Fibroblast of skin of right quadriceps (primary cell): ENCODE results near the gene SMS.
"Not testable (repeated sequence)": the region's sequence is repeated elsewhere in the genome, so short reads cannot be mapped to it uniquely, and the experiment has no call there.

Experiments used
- DNase-seq: peaks from one replicate; pipeline ENCODE4 v3.0.0-alpha.2; 2013

SMS gene

GRCh38 chrX:21953195-21953830 lies 12.8 kb downstream of the SMS start:
- not testable (repeated sequence) for DNase-seq

DNA sequence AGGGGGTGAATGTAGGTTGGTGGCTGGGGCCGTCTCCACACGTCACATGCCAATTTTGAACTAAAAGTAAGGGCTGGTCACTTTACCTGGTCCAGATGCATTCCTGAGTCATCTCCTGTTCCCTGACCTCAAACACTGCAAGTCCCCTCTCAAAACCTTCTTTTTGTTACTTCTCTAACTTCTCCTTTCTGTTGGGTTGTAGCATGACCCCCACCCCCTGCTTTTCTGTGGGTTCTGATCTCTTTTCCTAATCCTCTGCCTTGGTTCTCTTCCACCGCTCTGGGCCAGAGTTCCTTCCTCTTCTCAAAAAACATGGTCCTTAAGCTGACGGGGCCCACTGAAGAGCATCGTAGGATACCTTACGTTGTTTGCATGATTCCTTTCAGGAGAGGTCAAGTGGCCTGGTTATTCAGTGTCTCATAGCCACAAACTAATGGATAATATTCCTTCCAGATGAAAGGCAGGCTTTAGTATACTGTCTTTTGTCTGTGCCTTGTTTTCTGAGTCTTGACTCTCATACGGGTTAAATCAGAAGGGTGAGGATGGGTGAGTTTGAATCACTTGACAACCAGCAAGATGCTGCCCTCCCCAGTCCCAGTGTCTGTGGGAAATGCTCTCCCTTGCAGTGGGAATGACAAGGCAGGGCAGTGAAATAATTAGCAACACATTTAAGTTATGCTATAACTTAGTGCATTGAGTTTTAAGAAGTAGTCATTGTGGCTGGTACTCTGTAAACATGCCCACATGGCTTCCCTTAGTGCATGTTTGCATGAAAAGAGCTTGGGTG lies 15.1 kb downstream of the SMS start:
- DNase-seq: no peak

- no peak for DNase-seq
Observed at GRCh38 chrX:21956783-21957182, 16.3 kb downstream of the SMS start.

- no peak for DNase-seq
Observed at GRCh38 chrX:21958187-21958586, 17.7 kb downstream of the SMS start.

DNA sequence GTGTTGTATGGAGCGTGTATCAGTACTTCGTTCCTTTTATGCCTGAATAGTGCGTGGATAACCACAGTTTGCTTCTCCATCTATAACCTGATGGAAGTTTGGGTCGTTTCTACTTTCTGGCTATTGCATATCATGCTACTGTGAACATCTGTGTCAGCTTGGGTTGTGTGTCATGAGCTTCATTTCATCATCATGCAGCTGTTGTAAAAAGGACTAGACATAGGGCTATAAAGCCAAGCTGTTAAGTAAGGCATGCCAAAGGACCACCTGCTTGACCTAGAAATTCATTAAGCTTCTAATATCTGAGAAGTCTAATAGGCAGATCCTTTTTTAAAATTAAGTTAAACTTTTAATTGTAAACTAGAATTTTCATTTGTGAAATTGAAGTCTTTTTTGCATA lies 18.4 kb downstream of the SMS start:
- DNase-seq: no peak

GRCh38 chrX:21959362-21960051 lies 19.0 kb downstream of the SMS start:
- DNase-seq: no peak

- DNase-seq: no peak
Observed at GRCh38 chrX:21960569-21961541, 20.3 kb downstream of the SMS start.

DNA sequence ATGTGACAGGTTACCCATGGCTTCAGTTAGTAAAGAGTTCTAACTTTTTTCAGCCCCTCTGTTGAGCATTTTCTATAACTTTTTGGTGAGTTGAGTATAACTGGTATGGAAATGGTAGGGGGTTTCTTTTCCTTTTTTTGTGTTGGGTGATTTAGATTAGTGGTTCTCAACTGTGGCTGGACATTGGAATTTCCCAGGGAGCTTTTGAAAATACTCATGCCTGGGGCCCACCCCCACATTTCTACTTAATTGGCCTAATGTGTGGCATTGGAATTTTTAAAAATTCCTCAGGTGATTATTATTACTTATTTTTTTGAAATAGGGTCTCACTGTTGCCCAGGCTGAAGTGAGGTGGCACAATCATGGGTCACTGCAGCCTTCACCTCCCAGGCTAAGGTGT lies 21.9 kb downstream of the SMS start:
- DNase-seq: no peak

- DNase-seq: no peak
Observed at GRCh38 chrX:21963269-21963668, 22.8 kb downstream of the SMS start.

DNA sequence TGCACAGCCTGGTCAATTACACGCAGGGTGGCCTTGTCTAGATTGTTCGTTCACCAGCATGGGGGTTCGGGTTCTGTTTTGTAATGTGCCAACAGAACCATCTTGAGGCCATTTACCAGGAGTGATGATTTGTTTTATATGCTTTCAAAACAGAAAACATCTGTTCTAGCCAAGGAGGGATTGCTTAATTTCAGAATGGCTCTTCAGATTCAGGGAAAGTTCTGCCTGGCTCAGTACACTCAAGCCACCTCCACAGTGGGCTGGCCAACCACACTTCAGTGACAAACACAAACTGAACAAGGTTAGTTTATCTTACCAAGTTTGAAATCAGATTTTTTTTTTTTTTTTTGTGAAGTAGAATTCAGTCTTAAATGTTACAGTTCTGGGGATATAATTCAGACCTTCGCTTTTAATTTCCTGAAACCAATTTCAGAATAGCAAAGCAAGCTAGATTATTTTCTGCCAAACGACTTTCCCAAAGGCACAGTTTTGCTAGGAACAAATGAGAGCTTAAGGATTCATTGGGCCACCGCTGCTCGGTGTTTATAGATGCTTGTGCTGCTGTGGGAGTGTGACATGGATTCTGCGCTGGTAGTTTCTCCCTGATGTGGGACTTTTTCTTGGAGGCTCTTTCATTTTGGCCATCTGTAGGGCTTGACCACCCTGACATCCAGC lies 23.4 kb downstream of the SMS start:
- DNase-seq: peak; percentile 61

- DNase-seq: no peak
Observed at GRCh38 chrX:21966866-21967265, 26.4 kb downstream of the SMS start.

- DNase-seq: no peak
Observed at GRCh38 chrX:21968333-21968732, 27.8 kb downstream of the SMS start.

DNA sequence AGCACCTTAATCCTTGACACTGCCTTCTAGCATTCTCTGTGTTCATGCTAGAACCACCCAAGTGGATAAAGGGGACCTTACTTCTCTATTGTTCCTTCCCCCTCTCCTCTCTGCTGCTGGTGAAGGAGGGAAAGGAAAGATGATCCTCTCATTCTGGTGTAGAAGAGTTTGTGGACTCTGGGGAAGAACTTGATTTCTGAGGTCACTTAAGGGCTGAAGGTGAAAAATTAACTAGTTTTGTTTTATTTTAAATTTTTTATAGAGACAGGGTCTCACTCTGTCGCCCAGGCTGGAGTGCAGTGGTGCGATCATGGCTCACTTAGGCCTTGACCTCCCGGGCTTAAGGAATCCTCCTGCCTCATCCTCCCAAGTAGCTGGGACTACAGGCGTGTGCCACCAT lies 29.8 kb downstream of the SMS start:
- DNase-seq: no peak

DNA sequence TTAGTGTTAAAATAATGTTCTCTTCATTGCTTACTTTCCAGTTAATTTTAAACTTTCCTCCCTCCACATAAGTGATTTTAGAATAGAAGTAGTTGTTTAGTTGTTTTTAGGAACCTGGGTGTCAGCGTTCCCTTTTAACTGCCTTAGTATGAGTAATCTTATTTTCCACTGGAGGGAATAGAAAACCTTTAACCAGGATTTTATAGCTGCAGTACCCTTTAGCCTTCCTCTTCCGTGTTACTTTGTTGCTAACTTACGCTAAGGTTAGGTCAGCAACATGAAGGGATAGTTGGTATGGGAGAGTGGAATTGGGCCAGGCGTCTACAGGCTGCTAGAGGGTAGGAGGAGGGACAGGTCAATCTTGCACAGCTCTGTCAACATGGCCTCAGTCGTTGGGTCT lies 31.5 kb downstream of the SMS start:
- no peak for DNase-seq

DNA sequence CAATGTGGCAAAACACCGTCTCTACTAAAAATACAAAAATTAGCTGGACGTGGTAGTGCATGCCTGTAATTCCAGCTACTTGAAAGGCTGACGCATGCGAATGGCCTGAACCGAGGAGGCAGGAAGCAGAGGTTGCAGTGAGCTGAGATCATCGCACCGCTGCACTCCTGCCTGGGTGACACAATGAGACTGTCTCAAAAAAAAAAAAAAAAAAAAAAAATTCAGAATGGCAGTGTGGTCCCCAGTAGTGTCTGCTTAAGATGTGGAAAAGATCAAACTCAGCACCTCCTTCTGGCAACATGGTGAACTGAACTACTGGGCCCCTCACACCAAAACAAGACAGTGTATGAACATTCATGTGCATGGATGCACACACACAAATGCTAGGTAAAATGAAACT lies 32.2 kb downstream of the SMS start:
- DNase-seq: peak; percentile 68

GRCh38 chrX:21973321-21974010 lies 33.0 kb downstream of the SMS start:
- DNase-seq: no peak

GRCh38 chrX:21974011-21974385 lies 33.5 kb downstream of the SMS start:
- no peak for DNase-seq

DNA sequence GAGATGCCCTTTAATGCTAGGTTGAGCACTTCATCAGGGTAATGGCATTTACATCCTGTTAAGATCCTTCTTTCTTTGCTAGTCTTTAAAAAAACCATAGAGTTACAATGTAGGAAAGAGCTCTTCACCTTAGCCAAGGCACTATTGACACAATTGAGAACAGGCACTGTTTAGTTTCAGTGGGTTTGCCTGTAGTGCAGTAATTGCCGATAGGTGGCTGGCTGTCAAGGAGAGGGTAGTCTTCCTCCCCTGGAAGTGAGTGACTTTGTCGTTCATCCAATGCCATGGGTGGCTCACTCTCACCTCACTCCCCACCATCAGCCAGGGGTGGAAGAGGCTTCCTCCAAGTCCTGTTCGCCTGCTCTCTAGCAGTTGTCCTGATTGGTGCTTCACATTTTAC lies 34.7 kb downstream of the SMS start:
- DNase-seq: no peak

DNA sequence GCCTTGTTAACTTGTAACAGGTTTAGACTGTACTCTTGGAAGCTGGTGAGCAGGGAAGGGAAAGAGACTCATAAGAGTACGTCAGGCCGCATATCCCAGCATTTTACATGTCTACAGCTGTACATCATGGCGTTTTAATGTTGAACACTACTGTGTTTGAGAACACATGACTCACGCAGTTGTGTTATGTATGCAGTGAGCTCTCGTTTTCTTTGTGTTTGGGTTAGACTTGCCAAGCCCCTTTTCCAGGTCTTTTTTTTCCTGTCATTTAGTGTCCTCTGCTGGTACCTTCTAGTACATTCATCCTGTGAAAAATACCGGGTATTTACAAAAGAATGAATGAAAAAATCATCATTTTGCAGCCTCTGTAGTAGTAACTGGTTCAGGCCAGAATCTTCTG lies 35.3 kb downstream of the SMS start:
- peak; percentile 78 for DNase-seq

GRCh38 chrX:21978346-21978745 lies 37.8 kb downstream of the SMS start:
- DNase-seq: no peak

- DNase-seq: no peak
Observed at GRCh38 chrX:21982311-21982710, 41.8 kb downstream of the SMS start.

GRCh38 chrX:21985332-21985777 lies 44.8 kb downstream of the SMS start:
- DNase-seq: peak; percentile 73
